ENCODE measurements around the gene EIF3L.

GRCh38 chr22:37923927-37924326, 74.7 kb downstream of the EIF3L start:
- no peak for TF ChIP-seq SMARCA4 (IDR thresholded peaks at IDR 0.05)
- TF ChIP-seq JUND (IDR thresholded peaks at IDR 0.05; ENCODE audit: borderline replicate concordance, low read depth, low read length) = no peak
- TF ChIP-seq JUND (tag; IDR thresholded peaks at IDR 0.05; ENCODE audit: borderline replicate concordance, low read depth, low read length) = no peak
- no peak for TF ChIP-seq POLR2AphosphoS2 (IDR thresholded peaks at IDR 0.05; ENCODE audit: low read length)
- TF ChIP-seq TAF1 (IDR thresholded peaks at IDR 0.05; ENCODE audit: control insufficient read depth, extremely low read depth, insufficient read depth, low read length, severe bottlenecking) = no peak
- no peak for TF ChIP-seq HOMEZ (CRISPR knock-in tag; IDR thresholded peaks at IDR 0.05)
- TF ChIP-seq ARHGAP35 (IDR thresholded peaks at IDR 0.05; ENCODE audit: partially characterized antibody) = no peak
- TF ChIP-seq RAD51 (IDR thresholded peaks at IDR 0.05; ENCODE audit: borderline replicate concordance, low read depth) = no peak
- TF ChIP-seq ELF1 (tag; IDR thresholded peaks at IDR 0.05) = no peak
- no peak for TF ChIP-seq ZC3H11A (IDR thresholded peaks at IDR 0.05; ENCODE audit: low read depth, low read length)
- no peak for TF ChIP-seq FOXP1 (CRISPR knock-in tag; IDR thresholded peaks at IDR 0.05)
- TF ChIP-seq ZNF324 (CRISPR knock-in tag; IDR thresholded peaks at IDR 0.05) = no peak
- TF ChIP-seq, protein P1, sequence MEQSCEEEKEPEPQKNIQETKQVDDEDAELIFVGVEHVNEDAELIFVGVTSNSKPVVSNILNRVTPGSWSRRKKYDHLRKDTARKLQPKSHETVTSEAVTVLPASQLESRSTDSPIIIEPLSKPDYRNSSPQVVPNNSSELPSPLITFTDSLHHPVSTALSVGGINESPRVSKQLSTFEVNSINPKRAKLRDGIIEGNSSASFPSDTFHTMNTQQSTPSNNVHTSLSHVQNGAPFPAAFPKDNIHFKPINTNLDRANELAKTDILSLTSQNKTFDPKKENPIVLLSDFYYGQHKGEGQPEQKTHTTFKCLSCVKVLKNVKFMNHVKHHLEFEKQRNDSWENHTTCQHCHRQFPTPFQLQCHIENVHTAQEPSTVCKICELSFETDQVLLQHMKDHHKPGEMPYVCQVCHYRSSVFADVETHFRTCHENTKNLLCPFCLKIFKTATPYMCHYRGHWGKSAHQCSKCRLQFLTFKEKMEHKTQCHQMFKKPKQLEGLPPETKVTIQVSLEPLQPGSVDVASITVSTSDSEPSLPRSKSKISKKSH (CRISPR knock-in tag; IDR thresholded peaks at IDR 0.05) = no peak

Data from K562 (cell line).